Activated CD4-positive, alpha-beta T cell treated with anti-CD3 and anti-CD28 coated beads, Interleukin-2, amount 10 ng/mL, durations not matched to agents 7 days and 5 days (primary cell): Measurements from ENCODE around the gene DCAF4. TPM values are rescaled to one million over a fixed set of nuclear protein-coding genes. Genes with fewer than 3 reads are reported as not detected.
A peak's percentile ranks its signal among the peaks of the same experiment; 100 is the strongest.

Experiments
- CTCF ChIA-PET: fragments of 350-600 bp; sonication (Branson Sonifier 250); formaldehyde crosslinking; loops from one replicate; lab custom pipeline; 2021; ENCODE audit warnings: antibody characterized with exemption; lab: Charles Lee
- POLR2A ChIA-PET: fragments of 350-600 bp; sonication (Branson Sonifier 250); formaldehyde crosslinking; loops from one replicate; lab custom pipeline; 2021; ENCODE audit warnings: antibody characterized with exemption; lab: Charles Lee
- DNase-seq: peaks from one replicate; pipeline ENCODE4 v3.0.0-alpha.2; 2020
- H3K27ac Mint-ChIP-seq: one replicate; pipeline ENCODE4 v1.8.0; 2021; ENCODE audit warnings: mild to moderate bottlenecking, moderate library complexity, mixed read lengths
- H3K27me3 Mint-ChIP-seq: one replicate; pipeline ENCODE4 v1.8.0; 2021; ENCODE audit warnings: mixed read lengths
- H3K36me3 Mint-ChIP-seq: one replicate; pipeline ENCODE4 v1.8.0; 2021; ENCODE audit warnings: low read depth, mixed read lengths
- H3K4me1 Mint-ChIP-seq: one replicate; pipeline ENCODE4 v1.8.0; 2021; ENCODE audit warnings: mixed read lengths
- H3K4me3 Mint-ChIP-seq: one replicate; pipeline ENCODE4 v1.8.0; 2021; ENCODE audit warnings: mild to moderate bottlenecking, moderate library complexity, mixed read lengths
- H3K9me3 Mint-ChIP-seq: one replicate; pipeline ENCODE4 v1.8.0; 2021; ENCODE audit warnings: mixed read lengths
- total RNA-seq, 2 experiments: library from RNA; stranded (reverse); gene quantifications; one replicate each; pipeline ENCODE4 v1.2.3, GENCODE V29; 2021

DCAF4 gene, protein sequence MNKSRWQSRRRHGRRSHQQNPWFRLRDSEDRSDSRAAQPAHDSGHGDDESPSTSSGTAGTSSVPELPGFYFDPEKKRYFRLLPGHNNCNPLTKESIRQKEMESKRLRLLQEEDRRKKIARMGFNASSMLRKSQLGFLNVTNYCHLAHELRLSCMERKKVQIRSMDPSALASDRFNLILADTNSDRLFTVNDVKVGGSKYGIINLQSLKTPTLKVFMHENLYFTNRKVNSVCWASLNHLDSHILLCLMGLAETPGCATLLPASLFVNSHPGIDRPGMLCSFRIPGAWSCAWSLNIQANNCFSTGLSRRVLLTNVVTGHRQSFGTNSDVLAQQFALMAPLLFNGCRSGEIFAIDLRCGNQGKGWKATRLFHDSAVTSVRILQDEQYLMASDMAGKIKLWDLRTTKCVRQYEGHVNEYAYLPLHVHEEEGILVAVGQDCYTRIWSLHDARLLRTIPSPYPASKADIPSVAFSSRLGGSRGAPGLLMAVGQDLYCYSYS
- 10 to 100 TPM; 15.9 to 21.3 TPM for total RNA-seq

DNA sequence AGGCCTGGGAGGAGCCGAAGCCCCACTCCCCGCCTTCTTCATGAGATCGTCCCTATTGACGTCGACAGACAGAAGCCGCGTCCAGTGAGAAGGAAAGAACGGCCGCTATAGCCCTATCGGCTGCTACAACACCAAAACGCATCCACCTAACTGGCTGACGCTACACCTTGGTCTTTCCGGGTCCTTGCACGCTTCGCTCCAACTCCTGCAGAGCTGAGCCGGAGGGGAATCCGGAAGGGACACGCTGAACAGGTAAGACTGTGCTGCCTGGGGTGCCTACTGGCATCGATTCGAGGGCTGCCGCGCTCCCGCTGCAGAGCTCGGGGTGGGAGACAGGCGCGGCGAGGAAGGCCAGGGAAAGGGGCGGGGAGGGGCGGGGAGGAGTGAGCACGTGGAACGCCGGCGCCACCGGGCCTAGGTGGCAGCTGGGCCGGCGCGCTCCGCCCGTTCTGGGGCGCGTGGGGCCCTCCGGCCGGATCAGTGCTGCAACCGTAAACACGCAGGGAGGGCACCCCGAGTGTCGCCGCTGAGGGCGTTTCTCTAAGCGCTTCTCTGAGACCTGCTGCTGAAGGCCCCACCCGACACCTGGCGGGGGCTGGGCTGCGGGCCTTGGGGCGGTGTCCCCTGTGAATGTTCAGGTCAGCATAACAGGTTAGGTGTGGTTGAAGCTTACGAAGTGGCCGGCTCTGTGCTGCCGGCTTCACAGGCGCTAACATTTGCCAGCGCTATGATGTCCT lies at the start of gene DCAF4:
Gene DCAF4, plus strand, starts transcription at position 173 of the 737 bp plus-strand sequence. CDS start 11,515 bp downstream, outside the sequence.
- ChIA-PET POLR2A (no interaction called here), CTCF (interaction anchor here (1.3 to 1.8 kb wide), 2 partner anchors 42 to 410 kb away, joined by 3 to 4 read pairs; no protein-coding TSS in a partner anchor)
- peaks cover 12% of the 10 kb centered on the region for H3K27me3 Mint-ChIP-seq
- peak within 1 kb of the TSS; percentile 98 for H3K27ac Mint-ChIP-seq
- no peaks in the 10 kb centered on the region for H3K9me3 Mint-ChIP-seq
- H3K4me3 Mint-ChIP-seq, result peak within 1 kb of the TSS; percentile 97
- H3K4me1 Mint-ChIP-seq, result peaks cover 13% of the 10 kb centered on the region
- DNase-seq, result peak; percentile 97
- H3K36me3 Mint-ChIP-seq, result peaks cover 1% of the 10 kb centered on the region

DNA sequence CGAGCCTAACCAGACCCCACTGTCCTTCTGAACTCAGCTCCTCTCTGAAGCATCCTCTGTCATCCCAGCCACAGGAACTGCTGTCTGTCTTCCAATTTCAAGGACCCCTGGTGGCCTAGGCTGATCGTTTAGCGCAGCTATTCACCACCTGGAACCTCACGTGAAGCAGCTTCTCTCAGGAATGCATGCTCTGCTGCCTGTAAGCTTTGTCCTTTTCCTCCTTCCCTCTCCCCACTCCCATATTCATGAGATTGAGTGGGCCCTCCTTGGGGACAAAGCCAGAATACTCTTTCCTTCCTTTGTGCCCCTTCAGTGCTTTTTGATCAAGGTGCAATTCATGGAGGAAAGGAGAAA lies 49.6 kb upstream of the DCAF4 start:
- Mint-ChIP-seq H3K27ac (no peak overlapping the region), H3K36me3 (peaks cover 4% of the 10 kb centered on the region), H3K27me3 (no peaks in the 10 kb centered on the region), H3K9me3 (no peaks in the 10 kb centered on the region), H3K4me1 (peaks cover 13% of the 10 kb centered on the region), H3K4me3 (no peak overlapping the region)
- DNase-seq, result no peak
- POLR2A ChIA-PET, result no interaction called here
- CTCF ChIA-PET, result interaction anchor here (0.6 kb wide), 1 partner anchor 12 kb away, joined by 3 read pairs; no protein-coding TSS in a partner anchor

DNA sequence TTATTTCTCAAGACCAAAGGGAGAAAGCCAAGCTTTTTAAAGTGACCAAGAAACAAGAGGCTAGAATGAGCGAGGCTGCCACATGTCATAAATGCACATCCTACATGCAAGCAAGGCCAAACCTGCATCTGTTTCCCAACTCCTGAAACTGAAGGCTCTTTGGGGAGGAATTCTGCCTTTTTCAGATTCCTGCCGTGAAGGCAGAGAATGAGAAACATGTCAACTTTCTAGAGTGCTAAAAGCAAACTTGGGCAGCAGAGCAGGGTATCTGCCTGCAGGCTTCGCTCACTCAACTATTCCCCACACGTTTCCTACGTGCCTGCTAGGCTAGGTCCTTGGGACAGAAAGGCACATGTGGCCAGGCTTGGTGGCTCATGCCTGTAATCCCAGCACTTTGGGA lies 47.5 kb upstream of the DCAF4 start:
- Mint-ChIP-seq H3K27ac (no peak overlapping the region), H3K4me3 (no peak overlapping the region), H3K27me3 (no peaks in the 10 kb centered on the region), H3K4me1 (peaks cover 22% of the 10 kb centered on the region), H3K9me3 (no peaks in the 10 kb centered on the region), H3K36me3 (peaks cover 5% of the 10 kb centered on the region)
- ChIA-PET CTCF (interaction anchor here (1.0 to 1.5 kb wide), 2 partner anchors 12 to 25 kb away, joined by 3 read pairs; no protein-coding TSS in a partner anchor), POLR2A (no interaction called here)
- no peak for DNase-seq

DNA sequence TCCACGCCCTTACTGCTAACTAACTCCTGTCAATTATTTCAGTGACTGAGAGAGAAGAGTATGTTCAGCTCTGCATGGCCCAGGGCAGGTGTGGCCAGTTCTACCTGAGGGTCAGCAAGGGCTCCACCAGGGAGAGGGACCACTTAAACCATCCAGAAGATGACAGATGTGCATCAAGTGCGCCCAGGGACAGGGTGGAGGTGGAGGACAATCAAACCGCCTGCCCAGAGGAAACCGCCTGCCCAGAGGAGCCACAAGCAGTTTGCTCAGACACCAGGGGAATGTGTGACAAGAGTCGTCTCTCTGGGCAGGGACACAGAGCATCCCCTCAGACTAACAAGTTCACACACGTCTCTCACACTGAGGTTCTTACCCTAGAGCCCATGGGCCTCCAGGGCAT lies 46.8 kb upstream of the DCAF4 start:
- ChIA-PET POLR2A (no interaction called here), CTCF (interaction anchor here (1.0 to 1.5 kb wide), 2 partner anchors 11 to 25 kb away, joined by 3 read pairs; no protein-coding TSS in a partner anchor)
- H3K9me3 Mint-ChIP-seq, result no peaks in the 10 kb centered on the region
- H3K36me3 Mint-ChIP-seq, result peaks cover 5% of the 10 kb centered on the region
- no peak overlapping the region for H3K4me3 Mint-ChIP-seq
- no peaks in the 10 kb centered on the region for H3K27me3 Mint-ChIP-seq
- no peak for DNase-seq
- H3K27ac Mint-ChIP-seq, result no peak overlapping the region
- H3K4me1 Mint-ChIP-seq, result peaks cover 26% of the 10 kb centered on the region

DNA sequence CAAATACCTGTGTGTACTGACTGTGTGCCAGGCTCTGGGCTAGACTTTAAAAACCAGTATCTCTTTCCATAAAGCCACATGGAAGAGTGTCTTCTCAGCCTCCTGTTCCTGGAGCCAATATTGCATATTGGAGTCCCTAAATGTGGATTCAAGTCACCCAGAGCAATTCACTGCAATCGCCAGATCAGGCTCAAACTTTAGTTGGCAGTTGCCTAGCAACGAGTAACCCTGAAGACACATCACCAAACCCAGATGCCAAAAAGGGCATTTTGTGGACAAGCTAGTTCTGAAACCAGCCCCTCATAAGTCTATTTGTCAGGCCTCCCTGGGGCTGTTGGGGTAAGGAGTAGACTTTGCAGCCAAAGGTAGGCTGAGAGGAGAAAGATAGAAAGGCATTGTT lies 46.1 kb upstream of the DCAF4 start:
- H3K27me3 Mint-ChIP-seq, result no peaks in the 10 kb centered on the region
- ChIA-PET CTCF (no interaction called here), POLR2A (no interaction called here)
- DNase-seq, result no peak
- no peaks in the 10 kb centered on the region for H3K9me3 Mint-ChIP-seq
- H3K4me1 Mint-ChIP-seq, result peaks cover 26% of the 10 kb centered on the region
- no peak overlapping the region for H3K27ac Mint-ChIP-seq
- H3K4me3 Mint-ChIP-seq, result no peak overlapping the region
- H3K36me3 Mint-ChIP-seq, result peaks cover 5% of the 10 kb centered on the region

DNA sequence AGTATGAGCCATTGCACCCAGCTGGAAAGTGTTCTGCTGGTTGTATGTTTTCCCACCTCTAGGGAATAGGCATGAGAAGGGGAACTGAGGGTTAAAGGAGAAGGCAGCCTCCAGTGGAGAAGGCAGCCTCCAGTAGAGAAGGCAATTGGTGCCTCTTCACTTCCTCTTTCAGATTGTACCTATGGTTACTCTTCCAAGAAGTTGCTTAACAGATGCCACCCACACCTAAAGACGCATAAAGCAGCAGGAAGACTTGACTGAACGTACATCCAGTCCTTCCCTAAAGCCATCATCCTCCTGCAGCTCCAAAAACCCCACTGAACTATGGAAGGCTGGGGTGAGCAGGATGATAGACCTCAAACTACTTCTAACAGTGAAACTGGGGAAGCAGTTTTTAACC lies 45.4 kb upstream of the DCAF4 start:
- Mint-ChIP-seq H3K36me3 (peaks cover 5% of the 10 kb centered on the region), H3K27ac (no peak overlapping the region), H3K9me3 (no peaks in the 10 kb centered on the region), H3K27me3 (peaks cover under 1% of the 10 kb centered on the region), H3K4me1 (peaks cover 26% of the 10 kb centered on the region), H3K4me3 (no peak overlapping the region)
- ChIA-PET POLR2A (no interaction called here), CTCF (no interaction called here)
- DNase-seq, result no peak

DNA sequence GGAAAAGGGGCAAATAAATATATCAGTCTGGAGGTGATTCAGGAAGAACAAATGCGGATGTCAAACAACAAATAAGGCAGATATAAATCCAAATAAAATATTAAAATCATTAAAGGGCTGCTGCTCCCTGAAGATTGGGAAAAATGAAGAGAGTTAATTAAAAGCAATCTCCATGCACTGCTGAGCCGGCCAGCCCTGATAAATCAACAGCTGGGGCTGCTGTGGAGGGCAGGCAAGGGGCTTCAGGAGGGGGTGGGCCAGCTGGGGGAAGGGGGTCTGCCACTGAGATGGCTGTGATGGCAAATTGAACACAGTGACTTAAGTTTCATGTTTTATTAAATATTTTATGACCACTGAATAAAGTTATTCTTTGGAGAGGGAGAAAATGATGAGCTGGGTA lies 44.7 kb upstream of the DCAF4 start:
- Mint-ChIP-seq H3K4me3 (no peak overlapping the region), H3K27ac (no peak overlapping the region)

DNA sequence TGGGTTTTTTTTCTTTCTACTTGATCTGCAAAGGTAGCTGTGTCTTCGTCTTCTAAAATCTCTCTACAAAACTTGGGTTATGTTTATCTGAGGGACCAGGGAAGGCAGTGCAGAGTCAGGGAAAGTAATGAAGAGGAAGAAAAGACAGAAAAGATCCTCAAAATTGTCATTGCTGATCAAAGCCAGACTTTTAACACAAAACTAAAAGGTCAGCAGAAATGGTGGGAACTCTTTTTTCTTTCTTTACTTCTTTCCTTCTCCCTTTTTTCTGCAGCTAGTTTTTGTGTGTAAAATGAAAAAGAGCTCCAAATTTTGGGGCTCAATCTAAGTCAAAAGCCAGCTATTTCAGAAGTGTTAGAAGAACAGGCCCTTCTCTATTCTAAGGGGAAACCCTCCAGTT lies 44.2 kb upstream of the DCAF4 start:
- Mint-ChIP-seq H3K36me3 (peaks cover 4% of the 10 kb centered on the region), H3K4me3 (no peak overlapping the region), H3K4me1 (peaks cover 26% of the 10 kb centered on the region), H3K9me3 (no peaks in the 10 kb centered on the region), H3K27ac (no peak overlapping the region), H3K27me3 (peaks cover 11% of the 10 kb centered on the region)
- DNase-seq, result no peak
- POLR2A ChIA-PET, result no interaction called here
- CTCF ChIA-PET, result interaction anchor here (1.5 kb wide), 1 partner anchor 9 kb away, joined by 6 read pairs; no protein-coding TSS in a partner anchor

More for the DNA sequence above, 44.7 kb upstream of the DCAF4 start:
- H3K27me3 Mint-ChIP-seq, result peaks cover 8% of the 10 kb centered on the region
- POLR2A ChIA-PET, result no interaction called here
- H3K4me1 Mint-ChIP-seq, result peaks cover 26% of the 10 kb centered on the region
- no peaks in the 10 kb centered on the region for H3K9me3 Mint-ChIP-seq
- peaks cover 5% of the 10 kb centered on the region for H3K36me3 Mint-ChIP-seq
- DNase-seq, result no peak
- CTCF ChIA-PET, result interaction anchor here (1.5 kb wide), 1 partner anchor 10 kb away, joined by 6 read pairs; no protein-coding TSS in a partner anchor

DNA sequence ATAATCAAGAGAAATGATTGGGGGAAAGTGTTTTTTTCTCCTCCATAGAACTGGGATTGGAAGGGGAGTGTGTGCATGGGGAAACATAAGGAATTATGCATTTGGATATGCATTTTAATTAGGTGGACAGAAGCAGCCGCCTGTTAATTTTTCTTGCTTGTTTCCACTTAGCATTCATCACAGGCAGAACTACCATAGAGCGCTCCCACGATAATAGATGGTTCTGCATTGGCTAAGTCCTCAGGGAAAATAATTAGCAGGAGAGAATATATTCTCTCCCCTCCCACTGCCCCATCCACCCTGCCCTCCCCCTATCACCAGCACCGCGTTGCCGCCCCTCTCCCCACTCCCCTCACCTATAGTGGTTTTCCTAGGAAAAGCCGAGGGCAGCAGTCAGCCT lies 43.8 kb upstream of the DCAF4 start:
- no peaks in the 10 kb centered on the region for H3K9me3 Mint-ChIP-seq
- H3K4me3 Mint-ChIP-seq, result no peak overlapping the region
- H3K27ac Mint-ChIP-seq, result no peak overlapping the region
- H3K36me3 Mint-ChIP-seq, result peaks cover 4% of the 10 kb centered on the region
- H3K27me3 Mint-ChIP-seq, result peaks cover 15% of the 10 kb centered on the region
- no peak for DNase-seq
- H3K4me1 Mint-ChIP-seq, result peaks cover 26% of the 10 kb centered on the region
- CTCF ChIA-PET, result interaction anchor here (1.5 to 1.9 kb wide), 3 partner anchors 9 to 365 kb away, joined by 4 to 6 read pairs (median 5); partner anchors contain the start of gene DPF3
- POLR2A ChIA-PET, result no interaction called here

DNA sequence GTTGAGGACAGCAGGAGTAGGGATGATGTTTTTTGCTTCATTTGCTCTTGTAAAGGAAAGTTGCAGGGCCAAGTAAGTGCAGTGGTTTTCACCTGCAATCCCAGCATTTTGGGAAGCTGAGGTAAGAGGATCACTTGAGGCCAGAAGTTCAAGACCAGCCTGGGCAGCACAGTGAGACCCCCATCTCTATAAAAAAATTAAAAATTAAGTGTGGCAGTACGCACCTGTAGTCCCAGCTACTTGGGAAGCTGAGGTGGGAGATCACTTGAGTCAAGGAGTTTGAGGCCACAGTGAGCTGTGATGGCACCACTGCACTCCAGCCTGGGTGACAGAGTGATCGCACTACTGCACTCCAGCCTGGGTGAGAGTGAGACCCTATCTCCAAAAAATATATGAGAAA lies 43.2 kb upstream of the DCAF4 start:
- no peak for DNase-seq
- Mint-ChIP-seq H3K27me3 (peaks cover 20% of the 10 kb centered on the region), H3K27ac (no peak overlapping the region), H3K36me3 (peaks cover 5% of the 10 kb centered on the region), H3K9me3 (no peaks in the 10 kb centered on the region), H3K4me1 (peaks cover 26% of the 10 kb centered on the region), H3K4me3 (no peak overlapping the region)
- CTCF ChIA-PET, result interaction anchor here (1.5 to 1.9 kb wide), 4 partner anchors 8 to 369 kb away, joined by 4 to 6 read pairs (median 4); partner anchors contain the start of gene DPF3
- POLR2A ChIA-PET, result no interaction called here

DNA sequence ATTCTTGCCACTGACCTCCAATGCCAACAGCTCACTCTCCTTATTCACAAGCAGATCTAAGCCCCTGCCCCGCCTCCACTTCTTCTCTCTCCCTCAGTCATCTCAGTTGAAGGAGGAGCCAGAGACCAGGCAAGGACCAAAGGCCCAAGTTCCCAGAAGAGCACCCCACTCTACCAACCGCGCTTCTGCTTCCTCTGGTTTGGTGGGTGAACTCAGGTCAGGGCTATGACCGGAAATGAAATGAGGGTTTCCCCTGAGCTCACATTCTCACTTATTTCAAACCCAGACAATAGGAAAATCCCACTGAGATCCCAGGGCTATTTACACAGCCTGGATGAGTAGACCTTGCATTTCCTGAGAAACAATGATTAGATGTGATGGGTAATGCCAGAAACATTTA lies 42.3 kb upstream of the DCAF4 start:
- Mint-ChIP-seq H3K27ac (no peak overlapping the region), H3K27me3 (peaks cover 25% of the 10 kb centered on the region), H3K36me3 (peaks cover 6% of the 10 kb centered on the region), H3K4me3 (no peak overlapping the region), H3K9me3 (no peaks in the 10 kb centered on the region), H3K4me1 (peaks cover 26% of the 10 kb centered on the region)
- DNase-seq, result no peak
- ChIA-PET CTCF (interaction anchor here (0.6 to 1.9 kb wide), 6 partner anchors 8 to 370 kb away, joined by 3 to 5 read pairs (median 4); partner anchors contain the start of genes DCAF4 and DPF3), POLR2A (interaction anchor here (0.6 kb wide), 2 partner anchors 114 to 373 kb away, joined by 5 to 9 read pairs; no protein-coding TSS in a partner anchor)

DNA sequence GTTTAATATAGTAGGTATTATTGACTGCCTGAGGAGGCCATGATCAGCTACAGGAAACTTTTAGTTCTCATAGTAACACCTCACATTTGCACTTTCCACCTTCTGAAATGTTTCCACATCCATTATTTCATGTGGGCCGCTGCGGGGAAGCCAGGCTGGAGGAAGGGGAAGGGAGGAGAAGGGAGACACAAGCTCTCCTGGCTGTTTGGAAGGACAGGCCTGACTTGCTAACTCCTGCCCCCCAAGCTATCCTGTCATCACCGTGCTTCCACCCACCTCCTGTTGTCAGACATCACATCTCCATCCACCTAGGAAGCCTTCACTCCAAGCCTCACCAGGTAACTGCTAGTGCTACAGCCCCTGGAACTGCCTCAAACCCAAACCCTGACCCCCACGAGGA lies 41.9 kb upstream of the DCAF4 start:
- H3K9me3 Mint-ChIP-seq, result no peaks in the 10 kb centered on the region
- peaks cover 28% of the 10 kb centered on the region for H3K27me3 Mint-ChIP-seq
- no peak overlapping the region for H3K27ac Mint-ChIP-seq
- no peak overlapping the region for H3K4me3 Mint-ChIP-seq
- CTCF ChIA-PET, result interaction anchor here (0.6 to 1.9 kb wide), 5 partner anchors 8 to 370 kb away, joined by 3 to 4 read pairs (median 3); partner anchors contain the start of gene DCAF4
- DNase-seq, result no peak
- H3K36me3 Mint-ChIP-seq, result peaks cover 6% of the 10 kb centered on the region
- POLR2A ChIA-PET, result interaction anchor here (0.6 kb wide), 1 partner anchor 374 kb away, joined by 5 read pairs; no protein-coding TSS in a partner anchor
- H3K4me1 Mint-ChIP-seq, result peaks cover 26% of the 10 kb centered on the region
